NCI-H82 treated with DMSO at 0.1 percent for 48 hours (cell line): ENCODE measurements around the gene PRKCI.
"Not testable (repeated sequence)": the region's sequence is repeated elsewhere in the genome, so short reads cannot be mapped to it uniquely, and the experiment has no call there.

ENCODE experiments used
- DNase-seq: peaks from one replicate; lab custom pipeline; 2025; ENCODE audit not compliant: unreplicated experiment; lab: John Stamatoyannopoulos, UW

The PRKCI gene

GRCh38 chr3:170277833-170278580, 55.8 kb downstream of the PRKCI start:
- DNase-seq = no peak

DNA sequence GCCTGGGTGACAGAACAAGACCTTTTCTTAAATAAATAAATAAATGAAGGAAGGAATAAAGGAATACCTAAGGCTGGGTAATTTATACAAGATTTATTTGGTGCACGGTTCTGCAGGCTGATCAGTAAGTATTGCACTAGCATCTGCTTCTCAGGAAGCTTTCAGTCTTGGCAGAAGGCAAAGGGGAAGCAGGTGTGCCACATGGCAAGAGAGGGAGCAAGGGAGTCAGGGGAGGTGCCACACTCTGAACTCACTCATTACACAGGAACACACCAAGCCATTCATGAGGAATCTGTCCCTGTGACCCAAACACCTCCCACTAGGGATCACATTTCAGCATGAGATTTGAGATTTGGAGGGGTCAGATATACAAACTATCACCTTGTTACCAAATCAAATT, 56.4 kb downstream of the PRKCI start:
- DNase-seq = no peak

GRCh38 chr3:170290194-170290593, 68.0 kb downstream of the PRKCI start:
- DNase-seq = no peak

- no peak for DNase-seq
Observed at GRCh38 chr3:170295586-170295985, 73.4 kb downstream of the PRKCI start.

DNA sequence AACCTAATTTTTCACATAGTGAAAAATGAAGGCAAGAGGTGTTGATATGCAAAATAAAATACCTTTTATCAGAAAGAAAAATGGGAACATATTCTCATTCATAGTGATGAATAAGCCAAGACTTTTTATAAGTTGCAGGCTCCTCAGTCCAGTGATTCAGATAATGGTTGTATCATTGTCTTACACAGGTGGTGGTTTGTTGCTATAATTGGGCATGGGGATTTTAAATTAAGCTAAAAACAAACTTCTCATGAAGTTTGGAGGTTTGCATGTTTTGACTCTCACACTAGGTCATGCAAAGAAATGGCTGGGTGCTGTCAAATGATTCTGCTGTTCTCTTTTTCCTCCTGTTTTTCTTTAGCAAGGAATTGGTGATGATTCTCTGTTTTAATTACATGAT, 74.5 kb downstream of the PRKCI start:
- DNase-seq = no peak

DNA sequence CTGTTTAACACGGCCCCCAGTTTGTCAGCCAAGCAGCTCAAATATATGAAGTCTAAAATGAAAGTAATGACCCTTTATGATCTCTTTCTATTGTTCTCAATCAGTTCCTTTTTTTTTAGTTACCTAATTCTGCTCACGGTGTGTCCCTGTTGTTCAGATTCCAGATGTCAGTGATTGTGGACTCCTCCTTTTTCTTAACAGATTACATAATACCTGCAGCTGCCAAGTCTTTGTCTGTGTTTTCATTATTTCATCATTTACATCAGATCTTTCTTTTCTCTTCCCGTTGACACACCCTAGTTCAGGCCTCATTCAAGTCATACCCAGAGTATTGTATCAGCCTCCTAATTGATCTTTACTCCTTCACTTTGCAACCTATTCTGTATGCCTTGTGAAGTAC, 79.2 kb downstream of the PRKCI start:
- no peak for DNase-seq

GRCh38 chr3:170302008-170302407, 79.8 kb downstream of the PRKCI start:
- no peak for DNase-seq

GRCh38 chr3:170306015-170306414, 83.8 kb downstream of the PRKCI start:
- DNase-seq = no peak

GRCh38 chr3:170307671-170308405, 85.6 kb downstream of the PRKCI start:
- DNase-seq = peak; percentile 83

GRCh38 chr3:170309046-170309445, 86.8 kb downstream of the PRKCI start:
- DNase-seq = no peak

DNA sequence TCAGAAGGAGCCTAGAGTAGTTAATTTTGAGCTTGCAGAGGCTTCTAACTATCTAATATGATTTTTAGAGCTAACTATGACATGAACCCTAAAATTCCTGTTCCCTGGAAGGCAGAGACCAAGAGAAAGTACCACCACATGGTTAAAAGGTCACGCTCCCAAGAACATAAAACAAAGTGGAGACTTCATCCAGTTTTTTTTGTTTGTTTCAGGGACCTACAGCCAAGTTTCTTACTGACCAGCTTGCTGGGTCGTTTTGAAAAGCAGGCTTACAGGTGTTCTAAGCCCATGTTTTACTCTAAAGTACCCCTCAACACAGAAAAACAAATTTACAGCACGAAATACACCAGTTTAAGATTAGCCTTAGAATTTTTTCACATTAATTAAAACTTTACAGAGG, 95.7 kb downstream of the PRKCI start:
- DNase-seq = no peak

- no peak for DNase-seq
Observed at GRCh38 chr3:170320461-170321121, 98.4 kb downstream of the PRKCI start.

DNA sequence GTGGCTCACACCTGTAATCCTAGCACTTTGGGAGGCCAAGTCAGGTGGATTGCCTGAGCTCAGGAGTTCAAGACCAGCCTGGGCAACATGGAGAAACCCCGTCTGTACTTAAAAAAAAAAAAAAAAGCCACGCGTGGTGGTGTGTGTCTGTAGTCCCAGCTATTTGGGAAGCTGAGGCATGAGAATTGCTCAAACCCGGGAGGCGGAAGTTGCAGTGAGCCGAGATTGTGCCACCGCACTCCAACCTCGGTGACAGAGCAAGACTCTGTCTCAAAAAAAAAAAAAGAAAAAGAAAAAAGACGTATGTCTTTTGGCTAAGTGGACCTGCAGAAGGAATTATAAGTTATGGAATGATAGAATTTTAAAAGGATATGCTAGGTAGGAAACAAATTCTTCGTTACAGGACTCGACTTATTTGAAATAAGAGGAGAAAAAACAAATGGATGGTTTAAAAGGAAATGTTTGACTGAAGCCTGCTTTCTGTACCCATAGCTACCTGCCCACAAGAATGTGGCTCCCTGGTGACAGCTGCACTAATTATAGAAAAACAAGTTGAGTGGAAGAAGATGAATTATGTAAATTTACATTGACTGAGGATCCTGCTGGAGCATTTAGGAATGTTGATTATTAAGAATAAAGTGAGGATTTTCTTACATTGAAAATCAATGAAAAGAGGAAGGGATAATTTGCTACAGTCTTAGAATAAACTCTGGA, 99.3 kb downstream of the PRKCI start:
- no peak for DNase-seq

DNA sequence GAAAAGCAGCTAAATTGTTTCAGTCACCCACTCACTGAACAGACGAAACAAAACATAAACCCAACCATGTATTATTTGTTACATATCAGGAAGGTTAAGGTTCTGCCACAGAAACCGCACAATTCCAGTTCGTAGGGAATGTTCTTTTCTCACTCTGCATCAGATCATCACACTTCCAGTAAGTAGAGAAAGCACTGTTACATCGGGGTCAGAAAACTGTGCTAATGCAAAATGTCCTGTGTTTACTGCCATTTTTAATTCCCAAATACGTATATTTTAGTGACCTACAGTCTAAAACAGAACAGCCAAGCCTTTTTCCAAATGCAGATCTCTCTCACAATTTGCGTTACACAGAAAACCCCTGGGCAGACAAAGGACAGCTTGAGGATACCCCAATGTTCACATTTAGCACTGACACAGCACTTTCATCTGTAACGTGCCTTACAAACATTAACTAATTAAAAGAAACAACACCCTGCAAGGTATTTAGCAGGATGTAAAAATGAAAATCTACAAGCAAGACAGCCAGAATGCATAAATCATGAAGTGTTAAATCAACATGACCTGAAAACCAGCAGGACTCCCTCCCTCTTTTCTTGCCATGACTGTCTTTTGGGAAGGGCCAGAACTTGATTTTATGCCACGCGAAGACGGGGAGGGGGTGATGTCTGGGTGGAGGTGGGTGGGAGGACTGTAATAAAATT, 100.5 kb downstream of the PRKCI start:
- DNase-seq = no peak

GRCh38 chr3:170323331-170323730, 101.1 kb downstream of the PRKCI start:
- DNase-seq = no peak

DNA sequence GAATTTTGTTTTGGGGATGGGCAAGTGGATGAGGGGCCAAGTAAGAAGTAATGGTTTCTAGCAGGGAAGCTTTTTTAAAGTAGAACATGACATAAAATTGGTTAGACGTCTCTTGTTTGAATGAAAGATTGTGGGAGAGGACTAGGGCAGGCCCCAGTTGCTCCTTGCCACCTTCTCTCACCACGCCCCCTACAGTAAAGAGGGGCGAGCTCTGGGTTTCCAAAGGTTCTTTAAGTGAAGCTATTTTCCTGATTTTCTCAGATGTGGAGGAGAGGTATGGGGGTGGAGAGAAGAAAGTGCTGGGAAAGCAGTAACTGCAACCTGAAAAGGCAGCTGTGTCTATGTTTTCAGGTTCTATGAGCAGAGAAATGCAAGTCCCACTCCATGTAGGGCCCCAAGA, 102.7 kb downstream of the PRKCI start:
- DNase-seq = no peak

- no peak for DNase-seq
Observed at GRCh38 chr3:170327040-170327808, 105.0 kb downstream of the PRKCI start.

GRCh38 chr3:170327868-170328548, 105.8 kb downstream of the PRKCI start:
- DNase-seq = not testable (repeated sequence)

DNA sequence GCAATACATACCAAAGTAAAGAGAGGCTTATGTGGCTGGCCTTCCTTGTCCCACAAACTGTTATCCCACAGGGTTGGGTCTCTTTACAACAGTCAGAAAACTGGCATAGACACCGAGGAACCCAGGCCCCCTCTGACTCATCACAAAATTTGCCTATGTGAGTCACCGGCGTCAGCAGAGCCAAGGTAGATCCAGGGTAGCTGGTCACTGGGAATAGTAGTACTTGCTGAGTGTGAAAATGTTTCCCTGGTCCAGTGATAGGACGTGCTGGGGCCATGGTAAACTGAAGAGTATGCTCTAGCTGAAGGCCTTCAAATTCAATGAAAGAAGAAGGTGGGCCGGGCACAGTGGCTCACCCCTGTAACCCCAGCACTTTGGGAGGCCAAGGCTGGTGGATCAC, 108.1 kb downstream of the PRKCI start:
- DNase-seq = no peak

DNA sequence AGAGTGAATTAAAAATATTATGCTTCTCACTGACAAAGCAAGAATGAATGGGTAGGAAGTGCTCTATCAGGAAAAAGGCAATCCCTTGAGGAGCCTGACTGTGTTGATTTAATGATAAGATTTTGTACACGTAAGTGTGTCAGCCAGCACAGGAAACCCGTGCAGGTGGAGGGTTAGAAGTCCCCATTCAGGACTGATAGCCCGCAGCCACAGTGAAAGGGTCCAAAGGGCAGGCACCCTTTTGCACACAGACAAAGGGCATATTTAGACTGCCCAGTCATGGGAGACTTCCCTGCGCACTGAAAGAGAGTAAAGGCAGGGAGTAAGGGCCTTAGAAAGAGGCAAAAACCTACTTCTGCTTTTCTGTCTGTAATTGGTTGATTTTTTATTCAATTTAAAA, 108.9 kb downstream of the PRKCI start:
- DNase-seq = no peak
